ENCODE measurements around the gene TXNRD2.
A peak's percentile ranks its signal among the peaks of the same experiment; 100 is the strongest.
"Not testable (repeated sequence)": the region's sequence is repeated elsewhere in the genome, so short reads cannot be mapped to it uniquely, and the experiment has no call there.

TXNRD2 gene

DNA sequence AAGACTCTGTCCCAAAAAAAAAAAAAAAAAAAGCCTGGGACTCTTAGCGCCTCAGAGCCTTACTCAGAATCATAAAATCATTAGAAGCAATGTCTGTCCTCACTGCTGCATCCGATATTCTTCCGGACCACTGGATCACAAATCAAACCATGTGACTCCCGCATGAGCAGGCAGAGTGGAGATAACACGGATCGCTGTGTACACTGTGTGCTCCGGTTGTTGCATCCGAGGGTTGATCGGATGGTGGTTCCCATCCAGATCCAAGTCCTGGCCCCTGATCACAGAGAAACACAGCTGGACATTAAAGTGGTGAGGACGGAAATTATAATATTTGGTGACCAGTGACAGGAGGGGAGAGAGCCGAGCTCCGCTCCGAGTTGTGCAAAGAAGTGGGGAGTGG lies 9.7 kb upstream of the TXNRD2 start:
- Histone ChIP-seq H3K4me2 (peak overlapping the region; percentile 42), H3K27me3 (no peaks in the 10 kb centered on the region), H3K4me3 (no peak overlapping the region), H3K4me1 (peaks cover 97% of the 10 kb centered on the region), H3K27ac (peak overlapping the region; percentile 38; the same call in 1 of the 2 replicates), H3K36me3 (peaks cover 41% of the 10 kb centered on the region), H3K9ac (no peak overlapping the region), H3K9me3 (no peaks in the 10 kb centered on the region), H4K20me1 (peaks cover 63% of the 10 kb centered on the region)
- TF ChIP-seq Cebpa-rat (IDR thresholded peaks at IDR 0.05) = no peak

GRCh38 chr22:19948057-19948760 lies 6.6 kb upstream of the TXNRD2 start:
- Histone ChIP-seq H3K27ac (peak overlapping the region; percentile 83), H4K20me1 (peaks cover 32% of the 10 kb centered on the region), H3K4me2 (peak overlapping the region; percentile 98), H3K9me3 (no peaks in the 10 kb centered on the region), H3K9ac (peak overlapping the region; percentile 68), H3K27me3 (no peaks in the 10 kb centered on the region), H3K4me3 (no peak overlapping the region), H3K36me3 (peaks cover 37% of the 10 kb centered on the region), H3K4me1 (peaks cover 97% of the 10 kb centered on the region)
- TF ChIP-seq Cebpa-rat (IDR thresholded peaks at IDR 0.05) = no peak

GRCh38 chr22:19943082-19944026 lies 1.7 kb upstream of the TXNRD2 start:
- H3K4me1 ChIP-seq = peaks cover 79% of the 10 kb centered on the region
- TF ChIP-seq Cebpa-rat (IDR thresholded peaks at IDR 0.05) = no peak
- H3K4me2 ChIP-seq = peak overlapping the region; percentile 98
- peak overlapping the region; percentile 99 for H3K27ac ChIP-seq
- H3K4me3 ChIP-seq = peak overlapping the region; percentile 82
- peaks cover 1% of the 10 kb centered on the region; the same call in 1 of the 2 replicates for H3K9me3 ChIP-seq
- H3K36me3 ChIP-seq = peaks cover 12% of the 10 kb centered on the region; the same call in 1 of the 2 replicates
- no peaks in the 10 kb centered on the region for H3K27me3 ChIP-seq
- peak overlapping the region; percentile 95 for H3K9ac ChIP-seq
- no peaks in the 10 kb centered on the region; the same call in 1 of the 2 replicates for H4K20me1 ChIP-seq

GRCh38 chr22:19942157-19943081 lies 801 bp upstream of the TXNRD2 start:
- peak overlapping the region; percentile 99 for H3K27ac ChIP-seq
- H3K4me2 ChIP-seq = peak overlapping the region; percentile 98

GRCh38 chr22:19940536-19941364 lies 868 bp downstream of the TXNRD2 start:
- Histone ChIP-seq H3K4me3 (peak overlapping the region; percentile 82), H3K9me3 (peaks cover 27% of the 10 kb centered on the region), H4K20me1 (no peaks in the 10 kb centered on the region), H3K27ac (peak overlapping the region; percentile 99), H3K36me3 (peaks cover 32% of the 10 kb centered on the region), H3K27me3 (no peaks in the 10 kb centered on the region), H3K9ac (peak overlapping the region; percentile 95), H3K4me1 (peaks cover 55% of the 10 kb centered on the region), H3K4me2 (peak overlapping the region; percentile 98)
- no peak for TF ChIP-seq Cebpa-rat (IDR thresholded peaks at IDR 0.05)

More at GRCh38 chr22:19942157-19943081, 801 bp upstream of the TXNRD2 start:
- TF ChIP-seq Cebpa-rat (IDR thresholded peaks at IDR 0.05) = no peak
- H3K9me3 ChIP-seq = peaks cover 11% of the 10 kb centered on the region
- H3K4me1 ChIP-seq = peaks cover 72% of the 10 kb centered on the region
- H3K9ac ChIP-seq = peak overlapping the region; percentile 95
- peaks cover 19% of the 10 kb centered on the region for H3K36me3 ChIP-seq
- no peaks in the 10 kb centered on the region for H4K20me1 ChIP-seq
- no peaks in the 10 kb centered on the region for H3K27me3 ChIP-seq
- peak overlapping the region; percentile 82 for H3K4me3 ChIP-seq

DNA sequence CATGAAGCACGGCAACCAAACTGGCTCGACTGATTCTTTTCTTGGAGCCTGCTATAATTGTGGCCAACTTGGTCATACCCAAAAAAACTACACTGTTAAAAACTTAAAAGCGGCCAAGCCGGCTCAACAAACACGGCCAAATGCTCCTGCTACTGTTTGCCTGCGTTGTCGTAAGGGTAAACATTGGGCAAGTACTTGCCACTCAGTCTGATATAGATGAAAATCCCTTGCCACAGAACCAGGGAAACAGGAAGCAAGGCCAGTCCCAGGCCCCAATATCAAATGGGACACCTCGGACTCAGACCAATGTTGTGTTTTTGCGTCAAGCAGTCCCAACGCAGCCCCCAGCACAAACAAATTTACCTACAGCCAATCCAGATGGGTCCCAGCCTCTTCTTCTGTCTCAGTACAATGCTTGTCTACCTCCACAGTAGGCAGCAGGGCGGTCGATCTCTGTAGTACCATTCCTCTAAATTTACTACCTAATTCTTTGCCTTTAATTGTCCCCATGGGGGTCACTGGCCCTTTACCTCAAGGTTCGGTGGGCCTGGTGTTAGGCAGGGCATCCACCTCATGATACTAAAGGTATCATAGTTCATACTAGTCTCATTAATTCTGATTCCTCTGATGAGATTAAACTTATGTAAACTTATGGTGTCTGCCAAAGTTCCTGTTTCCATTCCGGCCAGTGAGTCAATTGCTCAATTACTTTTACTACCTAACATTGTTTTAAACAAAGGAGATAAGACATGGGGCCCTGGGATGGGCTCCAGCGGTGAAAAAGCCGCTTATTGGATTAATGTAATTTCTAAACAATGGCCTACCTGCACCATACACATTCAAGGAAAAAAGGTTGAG lies 3.8 kb downstream of the TXNRD2 start:
- Histone ChIP-seq H3K9me3 (peaks cover 40% of the 10 kb centered on the region), H3K9ac (no peak overlapping the region), H3K27ac (no peak overlapping the region), H3K4me1 (peaks cover 31% of the 10 kb centered on the region), H3K27me3 (no peaks in the 10 kb centered on the region), H3K36me3 (peaks cover 38% of the 10 kb centered on the region), H4K20me1 (no peaks in the 10 kb centered on the region), H3K4me2 (no peak overlapping the region), H3K4me3 (no peak overlapping the region)
- no peak for TF ChIP-seq Cebpa-rat (IDR thresholded peaks at IDR 0.05)

DNA sequence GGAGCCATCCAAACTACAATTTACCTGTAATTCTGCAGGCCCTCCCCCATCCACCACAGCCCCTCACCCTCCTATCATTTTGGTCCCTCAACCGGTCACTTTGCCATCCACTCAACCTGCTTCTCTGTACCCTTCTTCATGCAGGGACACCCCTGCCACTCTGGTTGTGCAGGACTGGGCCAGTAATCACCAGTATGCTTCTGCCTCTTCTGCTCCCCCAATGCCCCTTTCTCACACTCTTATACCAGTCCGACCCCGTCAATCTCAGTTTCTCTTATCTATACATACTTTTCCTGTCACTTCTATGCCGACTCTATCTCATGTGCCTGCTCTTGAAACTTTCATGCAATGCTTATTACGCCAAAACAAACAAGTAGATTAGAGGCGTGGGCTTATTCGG lies 5.1 kb downstream of the TXNRD2 start:
- TF ChIP-seq Cebpa-rat (IDR thresholded peaks at IDR 0.05) = no peak
- no peaks in the 10 kb centered on the region for H3K27me3 ChIP-seq
- no peak overlapping the region for H3K4me2 ChIP-seq
- peaks cover 30% of the 10 kb centered on the region for H3K4me1 ChIP-seq
- no peak overlapping the region for H3K27ac ChIP-seq
- peaks cover 38% of the 10 kb centered on the region for H3K36me3 ChIP-seq
- H3K9ac ChIP-seq = no peak overlapping the region
- H4K20me1 ChIP-seq = no peaks in the 10 kb centered on the region
- no peak overlapping the region for H3K4me3 ChIP-seq
- H3K9me3 ChIP-seq = peaks cover 40% of the 10 kb centered on the region

GRCh38 chr22:19935123-19935718 lies 6.4 kb downstream of the TXNRD2 start:
- H3K9ac ChIP-seq, H3K4me2 ChIP-seq, H3K4me3 ChIP-seq, H3K27me3 ChIP-seq, H4K20me1 ChIP-seq, H3K27ac ChIP-seq: not testable (repeated sequence)
- peaks cover 49% of the 10 kb centered on the region for H3K36me3 ChIP-seq
- H3K9me3 ChIP-seq = peaks cover 40% of the 10 kb centered on the region
- H3K4me1 ChIP-seq = peaks cover 19% of the 10 kb centered on the region
